GM21528 (cell line): ENCODE results near the gene LRRC55.

Experiments
- ATAC-seq: cut with Tn5 transposase; IDR thresholded peaks from one replicate; pipeline ENCODE4 v1.9.1; 2021; ENCODE audit warnings: mild to moderate bottlenecking, moderate library complexity; ENCODE audit not compliant: unreplicated experiment, low FRiP score

Gene LRRC55

DNA sequence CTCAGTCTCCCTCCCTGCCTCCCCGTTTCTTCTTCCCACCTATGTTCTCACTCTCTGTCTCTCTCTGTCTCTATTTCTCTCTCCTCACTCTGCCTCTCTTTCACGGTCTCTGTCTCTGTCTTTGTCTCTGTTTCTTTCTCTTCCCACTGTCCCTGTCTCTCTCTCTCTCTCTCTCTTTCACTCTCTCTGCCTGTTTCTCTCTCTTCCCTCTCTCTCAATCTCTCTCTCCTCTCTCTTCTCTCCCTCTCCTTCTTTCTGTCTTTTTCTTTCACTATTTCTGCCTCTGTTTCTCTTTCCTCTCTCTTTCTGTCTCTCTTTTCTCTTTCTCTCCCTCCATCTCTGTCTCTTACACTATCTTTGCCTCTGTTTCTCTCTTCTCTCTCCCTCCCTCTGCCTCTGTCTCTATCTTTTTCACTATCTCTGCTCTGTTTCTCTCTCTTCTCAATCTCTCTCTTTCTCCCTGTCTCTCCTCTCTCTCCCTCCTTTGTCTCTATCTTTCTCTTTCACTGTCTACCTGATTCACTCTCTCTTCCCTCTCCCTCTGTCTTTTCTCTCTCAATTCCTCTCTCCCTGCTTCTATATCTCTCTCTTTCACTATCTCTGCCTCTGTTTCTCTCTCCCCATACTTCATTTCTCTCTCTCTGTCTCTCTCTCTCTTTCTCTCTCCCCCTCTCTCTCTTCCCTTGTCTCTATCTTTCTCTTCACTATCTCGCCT lies 49.9 kb downstream of the LRRC55 start:
- ATAC-seq: no peak

DNA sequence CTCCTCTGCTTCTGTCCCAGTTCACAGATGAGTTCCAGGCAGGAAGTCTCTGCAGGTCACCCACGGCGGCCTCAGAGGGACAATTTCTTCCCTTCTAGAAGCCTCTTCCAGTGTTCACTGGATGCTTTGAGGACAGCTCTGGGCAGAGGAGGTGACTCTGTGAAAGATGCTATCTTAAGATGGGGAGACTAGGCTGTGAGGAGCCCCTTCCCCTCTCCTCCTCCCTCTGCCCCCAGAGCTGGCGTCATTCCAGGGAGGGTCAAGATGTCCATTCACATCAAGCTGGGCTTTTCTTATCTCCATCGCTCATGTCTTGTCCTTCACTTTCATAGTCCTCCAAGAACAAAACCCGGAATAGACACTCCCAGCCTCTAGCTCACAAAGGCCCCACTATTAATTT lies 51.9 kb downstream of the LRRC55 start:
- ATAC-seq: no peak

DNA sequence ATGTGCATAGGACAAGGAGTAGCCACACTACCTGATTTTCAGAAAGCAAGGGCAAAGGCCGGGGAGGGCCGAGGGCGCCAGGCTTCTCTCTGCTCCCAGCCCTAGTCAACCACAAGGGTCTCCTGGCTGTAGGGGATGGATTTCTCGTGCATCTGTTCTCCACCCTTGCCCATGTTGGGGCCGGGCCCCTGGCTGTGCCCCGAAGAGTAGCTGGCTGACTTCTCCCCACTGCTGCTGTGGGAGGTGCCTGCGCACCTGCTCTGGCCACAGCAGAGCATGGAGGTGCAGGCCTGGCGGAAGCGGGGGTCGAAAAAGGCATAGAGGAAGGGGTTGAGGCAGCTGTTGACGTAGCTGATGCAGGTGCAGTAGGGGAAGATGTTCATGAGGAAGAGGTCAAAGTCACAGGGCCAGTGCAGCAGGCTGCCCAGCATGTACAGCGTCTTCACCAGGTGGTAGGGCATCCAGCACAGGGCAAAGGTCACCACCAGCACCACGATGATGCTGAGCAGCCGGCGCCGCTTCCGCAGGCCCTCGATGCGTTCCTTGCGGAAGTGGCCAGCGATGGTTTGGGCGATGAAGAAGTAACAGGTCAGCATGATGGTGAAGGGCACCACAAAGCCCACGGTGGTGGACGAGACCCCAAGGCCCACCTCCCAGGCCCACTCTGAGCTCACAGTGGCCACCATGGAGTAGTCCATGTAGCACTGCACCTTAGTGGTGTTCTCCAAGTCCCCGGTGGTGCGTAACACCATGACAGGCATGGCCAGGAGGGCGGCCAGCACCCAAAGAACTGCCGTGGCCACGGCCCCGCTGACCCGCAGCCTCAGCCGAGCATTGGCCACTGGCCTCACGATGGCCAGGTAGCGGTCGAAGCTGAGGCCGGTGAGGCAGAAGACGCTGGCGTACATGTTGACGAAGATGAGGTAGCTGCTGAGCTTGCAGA lies 54.3 kb downstream of the LRRC55 start:
- ATAC-seq: no peak

DNA sequence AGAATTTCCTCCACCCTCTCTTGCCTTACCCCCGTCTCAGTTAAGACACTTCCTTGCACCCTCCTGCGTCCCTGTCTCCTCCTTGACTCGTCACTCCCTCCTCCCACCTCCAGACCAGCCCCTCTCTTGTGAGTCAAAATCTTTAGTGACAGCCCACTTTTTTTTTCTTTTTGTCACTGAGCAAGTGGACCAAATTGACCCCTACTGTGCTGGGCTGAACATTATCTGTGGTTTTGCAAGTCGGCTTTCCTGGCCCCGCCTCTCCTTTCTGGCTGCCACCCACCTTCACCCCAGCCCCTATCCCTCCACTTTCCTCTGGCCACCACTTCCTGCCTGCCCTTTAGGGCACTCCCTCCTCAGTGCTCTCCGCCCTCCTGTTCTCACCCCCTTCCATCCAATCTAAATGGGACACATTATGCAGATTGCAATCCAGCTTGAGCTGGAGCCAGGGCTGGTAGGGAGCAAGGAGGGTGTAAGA lies 55.5 kb downstream of the LRRC55 start, which contains the start of gene APLNR:
Gene APLNR (minus strand): TSS at position 47 of the 478 bp plus-strand sequence. CDS start 246 bp downstream, outside the sequence.
- no peak for ATAC-seq

DNA sequence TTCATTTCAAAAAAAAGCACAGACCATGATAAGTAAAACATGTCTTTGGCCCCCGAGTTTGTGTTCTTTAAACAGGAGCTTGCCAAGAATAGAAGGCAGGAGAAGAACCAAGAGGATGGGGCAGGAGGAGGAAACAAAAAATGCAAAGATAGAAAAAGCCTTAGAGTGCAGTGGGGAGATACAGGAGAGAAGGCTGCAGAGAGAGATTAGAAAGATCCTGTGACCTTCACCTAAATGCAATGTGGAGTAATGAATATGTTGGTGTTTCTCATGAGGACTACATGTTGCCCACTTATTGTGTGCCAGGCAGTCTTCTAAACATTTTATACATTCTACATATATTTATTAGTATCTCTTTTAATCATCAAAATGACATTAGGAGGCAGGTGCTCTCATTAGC lies 57.6 kb downstream of the LRRC55 start:
- no peak for ATAC-seq

DNA sequence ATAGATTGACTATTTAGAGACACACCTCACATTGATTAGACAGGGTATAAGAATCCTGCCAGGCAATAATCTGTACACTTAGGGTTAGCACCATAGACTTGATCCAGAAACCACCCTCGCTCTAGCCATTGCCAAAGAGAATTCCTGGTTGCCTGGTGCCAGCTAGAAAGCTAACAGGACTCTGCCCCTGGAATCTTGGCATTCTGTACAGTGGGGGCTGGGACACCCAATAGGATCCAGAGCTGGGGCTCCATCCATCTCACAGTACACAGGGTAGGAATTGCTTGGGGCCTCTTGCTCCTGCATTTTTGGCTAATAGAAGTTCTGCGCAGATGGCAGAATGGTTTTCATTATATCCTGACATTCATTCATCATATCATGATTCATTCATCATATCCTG lies 58.3 kb downstream of the LRRC55 start:
- no peak for ATAC-seq

DNA sequence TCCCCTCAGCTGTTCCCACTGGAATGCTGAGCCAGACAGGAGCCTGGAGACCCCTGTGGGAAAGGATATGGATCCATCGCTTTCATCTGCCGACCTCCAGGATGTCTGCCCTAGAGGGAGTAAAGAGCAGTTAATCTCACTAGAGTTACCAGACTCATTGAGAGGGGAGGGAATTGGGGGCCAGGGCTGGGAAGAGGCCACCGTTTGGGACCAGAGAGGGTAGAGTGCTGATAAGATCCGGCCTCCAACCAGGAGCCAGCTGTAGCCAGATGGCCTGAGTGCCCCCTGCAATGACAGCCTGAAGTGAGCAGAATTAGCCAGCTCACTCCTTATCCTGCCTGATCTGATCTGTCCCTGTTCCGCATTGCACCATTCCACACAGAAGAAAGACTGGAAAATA lies 59.0 kb downstream of the LRRC55 start:
- no peak for ATAC-seq
